ENCODE measurements around the gene LSM10.

Gene LSM10

GRCh38 chr1:36397378-36398230, at the start of gene LSM10:
LSM10 (minus strand) TSS chr1:36397908; CDS start chr1:36394129, 3,779 bp downstream.
- H3K27ac ChIP-seq = peak within 1 kb of the TSS; percentile 61
- DNase-seq (ENCODE audit: low read depth, low spot score) = peak; percentile 60

DNA sequence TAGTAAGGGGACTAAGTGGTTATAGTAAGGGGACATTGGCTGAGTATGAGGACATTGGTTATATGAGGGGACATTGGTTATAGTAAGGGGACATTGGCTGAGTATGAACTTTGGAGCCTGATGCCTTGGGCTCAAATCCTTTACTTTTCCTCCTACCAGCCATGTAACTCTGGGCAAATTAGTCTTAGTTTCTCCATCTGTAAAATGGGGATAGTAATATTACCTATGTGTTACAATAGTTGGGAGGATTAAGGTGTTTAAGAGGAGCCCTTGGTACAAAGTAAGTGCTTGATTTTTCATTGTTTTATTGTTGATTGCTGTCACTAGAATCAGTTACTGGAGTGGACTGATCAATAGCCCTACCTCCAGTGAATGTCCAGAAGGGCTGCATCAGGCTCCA, 49.7 kb upstream of the LSM10 start:
- no peak overlapping the region for H3K27ac ChIP-seq
- DNase-seq (ENCODE audit: low read depth, low spot score) = no peak

GRCh38 chr1:36446746-36447145, 49.0 kb upstream of the LSM10 start:
- no peak for DNase-seq (ENCODE audit: low read depth, low spot score)
- H3K27ac ChIP-seq = no peak overlapping the region

DNA sequence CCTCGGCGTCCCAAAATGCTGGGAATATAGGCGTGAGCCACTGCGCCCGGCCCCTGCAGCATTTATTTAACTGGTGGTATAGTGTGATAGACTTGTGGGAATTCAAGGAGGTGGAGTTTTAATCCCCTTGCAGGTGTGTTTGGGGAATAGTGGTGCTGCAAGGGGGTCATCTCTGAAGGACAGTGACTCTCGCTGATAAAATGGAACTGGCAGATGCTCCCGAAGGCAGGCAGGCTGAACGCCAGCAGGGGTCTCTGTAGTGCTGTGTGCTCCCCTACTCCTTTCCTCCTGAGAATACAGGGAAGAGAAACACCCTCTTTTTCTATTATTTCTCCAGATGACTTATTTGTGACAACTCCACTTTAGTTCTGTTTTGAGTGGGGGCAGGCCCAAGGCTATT, 48.6 kb upstream of the LSM10 start:
- no peak for DNase-seq (ENCODE audit: low read depth, low spot score)
- H3K27ac ChIP-seq = no peak overlapping the region

DNA sequence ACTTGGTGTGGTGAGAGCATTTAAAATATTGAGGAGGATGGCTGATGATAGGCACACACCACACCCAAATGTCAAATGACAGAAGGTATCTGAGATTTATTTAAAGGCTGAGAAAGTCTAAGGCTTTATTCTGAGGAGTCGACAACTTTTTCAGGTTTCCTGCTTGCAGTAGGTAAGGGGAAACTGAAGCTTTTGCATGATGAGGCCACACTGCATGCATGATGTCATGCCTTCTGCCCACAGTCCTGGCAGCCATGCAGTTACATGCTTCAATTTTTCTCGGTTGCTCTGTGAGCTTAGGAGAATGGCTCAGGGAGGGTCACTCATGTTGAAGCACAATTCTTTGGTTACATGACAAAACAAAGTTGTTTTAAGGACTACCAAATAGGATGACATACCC, 45.6 kb upstream of the LSM10 start:
- DNase-seq (ENCODE audit: low read depth, low spot score) = no peak
- H3K27ac ChIP-seq = no peak overlapping the region

DNA sequence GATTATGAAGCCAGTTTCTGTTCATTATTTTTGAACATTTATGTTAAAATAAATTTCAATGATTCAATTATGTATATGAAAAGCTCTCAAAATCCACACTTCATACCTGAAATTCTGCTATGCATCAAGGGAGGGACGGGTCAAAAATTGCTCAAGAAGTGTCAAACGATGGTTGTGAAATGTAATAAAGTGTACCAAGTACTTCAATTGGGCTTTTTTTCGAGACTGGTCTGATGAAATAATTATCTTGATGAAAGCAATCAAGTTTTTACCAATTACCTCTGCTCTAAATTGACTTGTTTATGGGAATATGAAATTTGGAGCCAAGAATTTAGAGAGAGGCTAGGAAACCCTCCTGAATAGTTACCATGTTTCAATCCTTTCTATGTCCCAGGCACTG, 44.6 kb upstream of the LSM10 start:
- H3K27ac ChIP-seq = no peak overlapping the region
- no peak for DNase-seq (ENCODE audit: low read depth, low spot score)

- DNase-seq (ENCODE audit: low read depth, low spot score) = no peak
- H3K27ac ChIP-seq = no peak overlapping the region
Observed at GRCh38 chr1:36440646-36441045, 42.9 kb upstream of the LSM10 start.

- no peak for DNase-seq (ENCODE audit: low read depth, low spot score)
- no peak overlapping the region for H3K27ac ChIP-seq
Observed at GRCh38 chr1:36440044-36440443, 42.3 kb upstream of the LSM10 start.

DNA sequence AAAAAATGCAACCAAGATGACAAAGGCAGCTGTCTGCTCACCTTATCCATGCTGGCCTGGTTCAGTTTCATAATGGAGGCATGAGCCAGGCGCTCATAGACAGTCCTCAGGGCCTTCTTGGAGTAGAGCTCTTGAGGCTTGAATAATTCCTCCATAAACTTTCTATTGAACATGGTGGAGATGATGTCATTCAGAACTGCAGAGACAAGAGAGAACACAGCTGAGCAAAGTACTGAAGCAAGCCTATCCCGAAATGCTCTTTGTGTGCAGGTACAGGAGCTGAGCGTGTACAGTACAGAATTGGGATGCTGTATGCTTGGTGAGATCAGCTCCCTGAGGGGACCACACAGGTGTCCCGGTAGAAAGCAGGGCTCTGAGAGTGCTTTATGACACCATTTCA, 41.0 kb upstream of the LSM10 start:
- no peak overlapping the region for H3K27ac ChIP-seq
- DNase-seq (ENCODE audit: low read depth, low spot score) = no peak

DNA sequence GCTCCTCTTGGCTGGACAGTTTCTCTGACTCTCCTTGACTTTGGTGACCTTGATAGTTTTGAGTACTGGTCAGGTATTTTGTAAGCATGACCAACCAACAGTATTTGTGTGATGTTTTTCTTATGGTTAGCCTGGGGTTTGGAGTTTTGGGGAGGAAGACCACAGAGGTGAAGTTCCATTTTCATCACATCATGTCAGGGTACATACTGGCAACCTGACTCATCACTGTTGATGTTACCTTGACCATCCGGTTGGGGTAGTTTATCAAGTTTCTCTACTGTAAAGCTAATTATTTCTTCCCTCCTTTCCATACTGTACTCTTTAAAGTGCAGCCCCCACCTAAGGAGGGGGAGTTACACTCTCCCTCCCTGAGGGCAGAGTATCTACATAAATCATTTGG, 39.1 kb upstream of the LSM10 start:
- H3K27ac ChIP-seq = peak overlapping the region; percentile 74
- peak; percentile 80 for DNase-seq (ENCODE audit: low read depth, low spot score)

DNA sequence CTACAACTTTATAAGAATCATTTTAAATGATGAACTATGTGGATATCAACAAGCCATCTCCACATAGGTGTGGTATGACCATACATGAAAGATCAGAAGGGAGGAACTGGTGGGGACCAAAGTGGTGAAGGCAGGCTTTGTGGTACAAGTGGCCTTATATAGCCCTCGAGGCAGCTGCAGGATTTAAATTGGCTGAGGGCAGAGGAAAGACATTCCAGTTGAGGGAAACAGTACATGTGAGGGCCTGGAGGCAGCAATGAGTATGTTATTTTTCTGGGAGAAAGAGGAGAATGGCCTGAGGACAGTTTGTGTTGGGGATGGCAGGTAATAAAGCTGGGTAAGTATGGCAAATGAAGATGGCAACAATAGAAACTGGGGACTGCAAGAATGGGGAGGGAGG, 35.4 kb upstream of the LSM10 start:
- DNase-seq (ENCODE audit: low read depth, low spot score) = no peak
- H3K27ac ChIP-seq = no peak overlapping the region

DNA sequence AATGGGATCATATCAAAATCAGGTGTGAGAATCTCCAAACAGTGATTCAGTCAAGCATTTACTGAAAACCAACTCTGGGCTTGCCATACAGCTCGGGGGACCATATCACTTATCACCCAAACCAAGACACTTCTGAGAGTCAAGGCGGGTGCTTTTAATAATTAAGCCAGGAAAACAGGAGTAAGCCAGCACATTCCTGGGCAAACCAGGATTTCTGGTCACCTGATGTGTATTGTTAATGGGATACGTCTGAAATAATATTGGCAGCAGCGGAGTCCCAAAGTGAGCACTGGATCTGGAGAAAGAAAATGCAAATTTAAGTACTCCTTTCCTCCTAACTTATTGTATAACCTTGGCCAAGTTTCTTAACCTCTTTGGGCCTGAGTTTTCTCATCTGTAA, 34.9 kb upstream of the LSM10 start:
- H3K27ac ChIP-seq = no peak overlapping the region

DNA sequence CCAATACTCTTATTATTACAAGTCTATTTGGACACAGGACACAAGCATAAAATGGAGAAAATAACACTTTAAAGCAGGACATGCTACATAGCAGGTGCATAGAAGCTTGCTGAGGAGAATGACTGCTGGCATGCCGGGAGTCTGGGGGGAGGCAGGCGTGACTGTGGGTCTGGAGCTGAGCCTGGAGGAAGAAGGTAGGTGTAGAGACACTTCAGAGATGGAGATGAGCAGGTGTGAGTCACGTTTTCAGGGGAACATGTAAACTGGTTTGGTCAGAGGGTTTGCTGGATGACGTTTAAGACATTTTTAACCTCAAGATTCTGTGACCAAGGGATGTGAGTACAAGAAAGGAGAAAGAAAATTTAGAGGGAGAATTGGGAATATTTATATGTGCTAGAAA, 28.1 kb upstream of the LSM10 start:
- no peak for DNase-seq (ENCODE audit: low read depth, low spot score)
- H3K27ac ChIP-seq = peak overlapping the region; percentile 20

More for the DNA sequence above, 34.9 kb upstream of the LSM10 start:
- no peak for DNase-seq (ENCODE audit: low read depth, low spot score)

DNA sequence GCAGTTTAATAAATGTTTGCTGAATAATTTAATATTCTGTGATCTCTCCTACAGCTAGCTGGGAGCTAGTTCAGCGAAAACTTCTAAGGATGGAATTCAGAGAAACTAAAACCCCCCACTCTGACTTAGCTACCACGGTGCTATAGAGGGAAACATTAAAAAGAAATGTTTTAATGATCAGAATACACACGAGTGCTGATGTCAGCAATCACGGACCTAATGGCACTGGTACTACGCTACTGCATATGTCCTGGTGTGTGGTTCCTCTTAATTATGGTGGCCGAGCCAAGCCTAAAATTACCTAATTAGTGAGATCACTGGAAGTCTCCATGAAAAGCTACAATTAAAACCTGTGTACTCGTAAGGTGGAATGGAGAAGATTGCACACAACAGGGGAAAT, 23.9 kb upstream of the LSM10 start:
- no peak overlapping the region for H3K27ac ChIP-seq
- no peak for DNase-seq (ENCODE audit: low read depth, low spot score)

- H3K27ac ChIP-seq = no peak overlapping the region
- DNase-seq (ENCODE audit: low read depth, low spot score) = peak; percentile 43
Observed at GRCh38 chr1:36420836-36421317, 23.2 kb upstream of the LSM10 start.

DNA sequence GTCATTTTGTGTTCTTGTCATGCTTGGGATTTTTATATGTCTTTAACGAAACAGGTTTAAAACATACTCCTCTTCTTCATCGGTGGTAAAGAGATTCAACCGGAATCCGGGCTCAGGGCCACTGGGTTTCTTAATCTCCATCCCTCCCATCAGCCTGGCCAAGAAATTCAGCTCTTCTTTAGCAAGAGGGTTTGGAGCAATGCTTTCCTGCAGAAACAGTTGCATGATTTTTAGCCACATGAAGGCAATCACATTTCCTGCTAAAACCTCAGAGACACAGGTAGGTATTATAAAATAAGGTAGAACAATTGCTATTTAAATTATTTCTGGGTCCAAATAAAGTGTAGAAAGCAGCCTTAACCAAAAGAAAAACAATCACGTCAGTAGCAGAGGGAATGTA, 22.7 kb upstream of the LSM10 start:
- DNase-seq (ENCODE audit: low read depth, low spot score) = no peak
- no peak overlapping the region for H3K27ac ChIP-seq

DNA sequence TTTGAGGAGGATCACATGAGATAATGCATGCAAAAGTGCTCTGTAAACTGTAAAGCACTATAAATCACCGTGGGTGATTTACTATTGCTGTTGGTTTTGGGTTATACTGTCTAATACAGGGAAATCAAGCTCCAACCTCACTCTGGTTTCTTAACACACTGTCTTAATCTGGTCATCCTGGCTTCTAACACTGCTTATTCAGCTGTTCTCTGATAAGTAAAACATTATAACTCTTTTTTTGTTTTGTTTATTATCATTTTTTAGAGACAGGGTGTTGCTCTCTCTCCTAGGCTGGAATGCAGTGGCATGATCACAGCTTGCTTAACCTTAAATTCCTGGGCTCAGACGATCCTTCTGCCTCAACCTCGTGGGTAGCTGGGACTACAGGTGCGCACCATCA, 21.9 kb upstream of the LSM10 start:
- H3K27ac ChIP-seq = no peak overlapping the region
- no peak for DNase-seq (ENCODE audit: low read depth, low spot score)

- H3K27ac ChIP-seq = no peak overlapping the region
- DNase-seq (ENCODE audit: low read depth, low spot score) = no peak
Observed at GRCh38 chr1:36419140-36419539, 21.4 kb upstream of the LSM10 start.

GRCh38 chr1:36417931-36418330, 20.2 kb upstream of the LSM10 start:
- no peak for DNase-seq (ENCODE audit: low read depth, low spot score)
- no peak overlapping the region for H3K27ac ChIP-seq

DNA sequence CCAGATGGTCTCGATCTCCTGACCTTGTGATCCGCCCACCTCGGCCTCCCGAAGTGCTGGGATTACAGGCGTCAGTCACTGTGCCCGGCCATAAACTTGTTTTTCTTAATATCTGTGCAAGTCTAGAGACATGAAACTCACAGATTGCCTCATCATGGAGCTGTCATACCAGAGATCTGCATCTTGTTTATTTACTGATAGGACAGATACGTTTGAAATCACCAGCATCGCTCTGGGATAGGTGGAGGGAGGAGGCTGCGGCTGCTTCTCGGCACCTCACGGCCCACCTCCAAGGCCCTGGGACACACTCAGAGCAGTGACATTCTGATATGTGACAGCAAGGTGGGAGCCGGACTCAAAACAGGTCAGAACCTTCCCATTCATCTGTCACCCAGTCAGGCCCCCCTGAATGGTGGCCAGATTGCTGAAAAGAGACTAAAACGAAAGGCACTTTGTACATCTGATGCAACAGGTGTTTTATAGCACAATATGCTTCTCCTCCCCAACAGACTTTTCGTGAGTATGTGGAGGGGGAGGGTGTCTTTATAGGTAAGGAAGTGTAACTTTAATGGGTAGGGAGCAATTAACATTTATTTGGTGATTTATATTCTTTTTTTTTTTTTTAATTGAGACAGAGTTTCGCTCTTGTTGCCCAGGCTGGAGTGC, 18.1 kb upstream of the LSM10 start:
- no peak for DNase-seq (ENCODE audit: low read depth, low spot score)
- H3K27ac ChIP-seq = no peak overlapping the region

DNA sequence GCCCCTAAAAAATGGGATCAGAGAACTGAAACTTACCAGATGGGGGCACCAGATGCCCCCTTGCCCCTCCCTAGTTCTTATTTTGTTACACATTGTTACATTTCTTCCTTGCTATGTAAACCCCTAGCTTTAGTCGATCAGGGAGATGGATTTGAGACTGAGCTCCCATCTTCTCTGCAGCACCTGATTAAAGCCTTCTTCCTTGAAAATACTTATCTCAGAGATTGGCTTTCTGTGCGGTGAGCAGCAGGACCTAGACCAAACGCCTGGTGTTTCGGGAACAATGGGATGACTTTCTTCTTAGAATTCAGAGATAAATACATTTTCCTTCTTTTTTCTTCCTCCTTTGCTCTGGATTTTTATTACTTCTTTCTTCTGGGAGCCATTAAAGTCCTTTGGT, 16.7 kb upstream of the LSM10 start:
- no peak overlapping the region for H3K27ac ChIP-seq
- DNase-seq (ENCODE audit: low read depth, low spot score) = no peak
